ENCODE results near the gene ENTREP1.
A peak's percentile ranks its signal among the peaks of the same experiment; 100 is the strongest.

- TF ChIP-seq CTCF (IDR thresholded peaks at IDR 0.05), result no peak
- TF ChIP-seq POLR2A (IDR thresholded peaks at IDR 0.05), result no peak
- peak in 1 of 3 donors; percentile 19 for TF ChIP-seq POLR2AphosphoS5 (IDR thresholded peaks at IDR 0.05)
These were observed 60.6 kb downstream of the ENTREP1 start for GRCh38 chr9:69385581-69386033.

Data from stomach (tissue), 4 donors.